ENCODE data around the gene RDH16. TPM values are rescaled to one million over a fixed set of nuclear protein-coding genes. Genes with fewer than 3 reads are reported as not detected.

Gene RDH16
- total RNA-seq, 6 experiments from 2014 or later, result 84.6 to 481 (median 147) TPM

DNA sequence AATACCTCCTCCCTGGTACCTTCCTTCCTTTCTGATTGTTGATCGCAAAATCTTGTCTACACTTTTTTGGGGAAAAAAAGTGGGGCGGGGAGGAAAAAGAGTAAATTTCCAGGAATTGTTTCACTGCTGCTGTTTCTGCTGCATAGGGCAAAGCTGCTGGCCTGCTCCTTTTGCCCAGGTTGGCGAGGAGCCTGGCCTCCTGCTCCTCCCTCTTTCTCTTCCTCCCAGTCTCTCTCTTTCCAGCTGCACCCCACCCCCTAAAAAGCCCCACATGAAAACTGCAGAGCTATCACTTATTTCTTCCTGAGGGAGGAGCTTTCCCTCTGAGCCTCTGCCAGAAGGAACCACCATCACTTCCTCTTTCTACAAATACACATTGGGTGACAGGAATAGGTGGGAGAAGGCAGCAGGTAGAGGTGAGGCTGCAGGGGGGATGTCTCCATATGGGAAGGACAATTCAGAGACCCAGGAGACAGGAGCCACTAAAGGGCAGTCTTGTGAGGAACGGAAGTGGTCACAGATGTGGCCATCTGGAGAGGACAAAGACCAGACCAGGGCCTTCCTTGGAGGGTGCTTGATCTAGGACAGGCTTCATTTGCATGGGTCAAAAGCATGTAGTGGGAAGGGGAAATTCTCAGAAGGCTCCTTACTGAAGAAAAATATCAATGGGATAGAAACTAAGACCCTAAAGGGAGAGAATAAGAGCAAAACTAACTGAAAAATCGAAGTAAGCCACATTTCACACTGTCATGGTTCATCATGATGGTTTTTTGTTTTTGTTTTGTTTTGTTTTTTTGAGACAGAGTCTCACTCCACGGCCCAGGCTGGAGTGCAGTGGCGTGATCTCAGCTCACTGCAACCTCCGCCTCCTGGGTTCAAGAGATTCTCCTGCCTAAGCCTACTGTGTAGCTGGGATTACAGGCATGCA is 34.2 kb upstream of the RDH16 start:
- Histone ChIP-seq H3K4me3 (no peak overlapping the region), H3K4me1 (peaks cover 0 to 47% (median 12%) of the 10 kb centered on the region in 4 donors), H3K36me3 (no peaks in the 10 kb centered on the region), H3K9me3 (no peaks in the 10 kb centered on the region), H3K27ac (peak overlapping the region; percentile 50 to 80 (median 54)), H3K27me3 (no peaks in the 10 kb centered on the region)
- peak; percentile 56 to 70 (median 64) for ATAC-seq
- DNase-seq, result peak; percentile 64 to 80 (median 79)
- WGBS (ENCODE audit: insufficient coverage, low coverage, low lambda C conversion rate, missing lambda C conversion rate), result 51% methylated on average over 7 of the region's 8 CpGs
- TF ChIP-seq, protein P1, sequence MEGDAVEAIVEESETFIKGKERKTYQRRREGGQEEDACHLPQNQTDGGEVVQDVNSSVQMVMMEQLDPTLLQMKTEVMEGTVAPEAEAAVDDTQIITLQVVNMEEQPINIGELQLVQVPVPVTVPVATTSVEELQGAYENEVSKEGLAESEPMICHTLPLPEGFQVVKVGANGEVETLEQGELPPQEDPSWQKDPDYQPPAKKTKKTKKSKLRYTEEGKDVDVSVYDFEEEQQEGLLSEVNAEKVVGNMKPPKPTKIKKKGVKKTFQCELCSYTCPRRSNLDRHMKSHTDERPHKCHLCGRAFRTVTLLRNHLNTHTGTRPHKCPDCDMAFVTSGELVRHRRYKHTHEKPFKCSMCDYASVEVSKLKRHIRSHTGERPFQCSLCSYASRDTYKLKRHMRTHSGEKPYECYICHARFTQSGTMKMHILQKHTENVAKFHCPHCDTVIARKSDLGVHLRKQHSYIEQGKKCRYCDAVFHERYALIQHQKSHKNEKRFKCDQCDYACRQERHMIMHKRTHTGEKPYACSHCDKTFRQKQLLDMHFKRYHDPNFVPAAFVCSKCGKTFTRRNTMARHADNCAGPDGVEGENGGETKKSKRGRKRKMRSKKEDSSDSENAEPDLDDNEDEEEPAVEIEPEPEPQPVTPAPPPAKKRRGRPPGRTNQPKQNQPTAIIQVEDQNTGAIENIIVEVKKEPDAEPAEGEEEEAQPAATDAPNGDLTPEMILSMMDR (IDR thresholded peaks at IDR 0.05), result no peak
- no peak for TF ChIP-seq POLR2A (IDR thresholded peaks at IDR 0.05)
- intact Hi-C loops (cut with DNase I), result no loop called here

DNA sequence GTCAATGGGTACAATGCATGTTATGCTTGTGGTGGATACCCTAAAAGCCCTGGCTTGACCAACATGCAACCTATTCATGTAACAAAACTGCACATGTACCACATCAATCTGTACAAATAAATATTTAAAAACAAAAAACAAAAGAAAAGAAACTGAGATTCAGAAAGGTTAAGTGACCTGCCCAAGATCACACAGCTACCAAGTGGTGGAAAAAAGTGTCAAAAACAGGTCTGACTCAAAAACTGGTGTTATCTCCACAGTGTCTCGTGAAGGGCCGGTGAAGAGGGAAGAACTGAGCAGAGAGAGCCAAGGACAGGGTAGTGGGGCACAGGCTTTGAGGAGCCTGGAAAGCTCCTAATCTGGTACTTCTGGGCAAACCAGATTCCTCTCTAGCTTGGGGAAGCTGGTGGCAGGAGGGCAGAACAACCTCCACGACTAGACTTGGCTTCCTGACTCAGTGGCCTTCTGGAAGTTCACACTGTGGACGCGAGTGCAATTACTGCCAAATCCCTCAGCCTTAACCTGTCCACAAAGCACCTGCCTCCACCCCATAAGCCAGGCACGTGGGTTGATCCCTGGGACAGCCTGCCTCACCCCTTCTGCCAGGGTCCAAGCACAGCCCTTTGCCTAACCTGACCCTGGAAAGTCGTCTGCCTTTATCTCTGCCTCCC is 33.4 kb upstream of the RDH16 start:
- 10% methylated on average over 4 of the region's 7 CpGs for whole genome bisulfite sequencing (ENCODE audit: insufficient coverage, low coverage, low lambda C conversion rate, missing lambda C conversion rate)
- Histone ChIP-seq H3K9me3 (no peaks in the 10 kb centered on the region), H3K4me1 (peaks cover 0 to 47% (median 12%) of the 10 kb centered on the region in 4 donors), H3K4me3 (no peak overlapping the region), H3K27me3 (no peaks in the 10 kb centered on the region), H3K27ac (peak overlapping the region; percentile 50 to 80 (median 54)), H3K36me3 (no peaks in the 10 kb centered on the region)
- DNase-seq (peak; percentile 47 to 92 (median 91)), ATAC-seq (peak; percentile 40 to 78 (median 74))
- TF ChIP-seq POLR2A (IDR thresholded peaks at IDR 0.05), result no peak
- TF ChIP-seq, protein P1 (IDR thresholded peaks at IDR 0.05), result no peak
- intact Hi-C loops (cut with DNase I), result no loop called here

DNA sequence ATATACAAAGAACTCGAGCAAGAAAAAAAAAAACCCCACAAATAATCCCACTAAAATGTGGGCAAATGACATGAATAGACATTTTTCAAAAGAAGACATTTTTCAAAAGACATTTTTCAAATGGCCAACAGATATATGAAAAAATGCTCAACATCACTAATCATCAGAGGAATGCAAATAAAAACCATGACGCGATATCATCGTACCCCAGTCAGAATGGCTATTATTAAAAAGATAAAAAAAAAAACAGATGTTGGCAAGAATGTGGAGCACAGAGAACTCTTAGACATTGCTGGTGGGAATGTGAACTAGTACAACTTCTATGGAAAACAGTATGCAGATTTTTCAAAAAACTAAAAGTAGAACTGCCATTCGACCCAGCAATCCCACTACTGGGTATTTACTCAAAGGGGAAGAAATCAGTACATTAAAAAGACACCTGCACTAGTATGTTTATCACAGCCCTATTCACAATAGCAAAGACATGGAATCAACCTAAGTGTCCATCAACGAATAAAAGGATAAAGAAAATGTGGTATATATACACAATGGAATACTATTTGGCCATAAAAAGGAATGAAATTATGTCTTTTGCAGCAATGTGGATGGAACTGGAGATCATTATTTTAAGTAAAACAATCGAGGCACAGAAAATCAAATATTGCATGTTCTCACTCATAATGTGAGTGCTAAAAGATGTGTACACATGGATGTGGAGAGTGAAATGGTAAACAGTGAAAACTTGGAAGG is 32.6 kb upstream of the RDH16 start:
- Histone ChIP-seq H3K36me3 (no peaks in the 10 kb centered on the region), H3K4me3 (no peak overlapping the region), H3K27ac (peak overlapping the region in 2 of 3 donors; percentile 50 to 80), H3K9me3 (no peaks in the 10 kb centered on the region), H3K27me3 (no peaks in the 10 kb centered on the region), H3K4me1 (peaks cover 0 to 47% (median 12%) of the 10 kb centered on the region in 4 donors)
- ATAC-seq (no peak), DNase-seq (no peak)
- intact Hi-C loops (cut with DNase I), result loop anchor here (5.0 to 10.0 kb wide), 2 partner anchors 225 to 228 kb away; partner anchors contain the start of gene HSD17B6 (in 2 of the 2)
- TF ChIP-seq POLR2A (IDR thresholded peaks at IDR 0.05), result no peak
- TF ChIP-seq, protein P1 (IDR thresholded peaks at IDR 0.05), result no peak
- 60% methylated on average over 7 of the region's 7 CpGs for WGBS (ENCODE audit: insufficient coverage, low coverage, low lambda C conversion rate, missing lambda C conversion rate)

DNA sequence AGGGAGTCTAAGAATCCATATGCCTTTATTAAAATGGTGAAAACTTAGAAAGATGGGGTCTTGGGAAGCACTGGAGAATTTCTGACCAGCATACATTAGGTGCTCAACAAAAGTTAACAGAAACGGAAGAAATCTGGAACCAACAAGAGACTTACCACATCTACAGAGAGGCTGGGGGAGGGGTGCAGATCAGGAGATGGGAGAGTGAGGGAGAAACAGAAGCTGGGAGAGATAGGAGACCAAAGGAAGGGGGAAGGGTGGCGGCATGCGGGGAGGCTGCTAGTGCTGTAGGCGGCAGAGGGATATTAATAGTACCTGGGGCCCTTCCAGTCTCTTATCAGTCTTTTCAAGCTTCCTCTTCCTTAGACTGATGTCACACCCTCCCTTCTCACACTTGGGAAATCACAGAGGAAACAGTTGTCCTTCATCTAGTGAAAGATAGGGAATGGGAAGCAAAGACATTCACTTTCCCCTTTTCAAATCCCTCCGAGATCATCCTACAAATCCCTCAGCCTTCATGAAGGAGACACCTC is 30.9 kb upstream of the RDH16 start:
- H3K4me3 ChIP-seq, result no peak overlapping the region
- DNase-seq (peak in 1 of 3 donors; percentile 47), ATAC-seq (peak; percentile 9 to 50 (median 32))
- H3K4me1 ChIP-seq, result peaks cover 0 to 46% (median 12%) of the 10 kb centered on the region in 4 donors
- no peaks in the 10 kb centered on the region for H3K36me3 ChIP-seq
- WGBS (ENCODE audit: insufficient coverage, low coverage, low lambda C conversion rate, missing lambda C conversion rate), result 30% methylated on average over 5 of the region's 5 CpGs
- intact Hi-C loops (cut with DNase I), result loop anchor here (5.0 to 10.0 kb wide), 2 partner anchors 223 to 226 kb away; partner anchors contain the start of gene HSD17B6 (in 2 of the 2)
- TF ChIP-seq, protein P1 (IDR thresholded peaks at IDR 0.05), result no peak
- no peak for TF ChIP-seq POLR2A (IDR thresholded peaks at IDR 0.05)
- no peaks in the 10 kb centered on the region for H3K27me3 ChIP-seq
- H3K9me3 ChIP-seq, result no peaks in the 10 kb centered on the region
- peak overlapping the region in 1 of 3 donors; percentile 15 for H3K27ac ChIP-seq
